Measurements from ENCODE around the gene GMDS. TPM values are rescaled to one million over a fixed set of nuclear protein-coding genes. Genes with fewer than 3 reads are reported as not detected.

GMDS gene
- total RNA-seq, 3 donors from 2014 or later (not counting 1 experiment from before 2014, with no cell fraction given): 23.6 to 31.0 (median 26.4) TPM

DNA sequence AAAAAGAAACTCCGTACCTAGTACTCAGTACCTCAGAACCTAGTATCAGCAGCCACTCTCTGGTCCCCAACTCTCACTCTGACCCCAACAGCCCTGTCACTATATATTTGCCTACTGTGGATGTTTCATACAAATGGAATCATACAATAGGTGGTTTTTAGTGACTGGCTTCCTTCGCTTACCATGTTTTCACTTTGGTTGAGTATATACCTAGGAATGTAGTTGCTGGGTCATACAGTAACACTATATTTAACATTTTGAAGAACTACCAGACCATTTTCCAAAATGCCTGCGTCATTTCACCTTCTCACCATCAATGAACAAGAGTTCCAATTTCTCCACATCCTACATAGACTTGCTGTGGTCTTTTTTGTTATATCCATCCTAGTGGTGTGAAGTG lies 283.2 kb downstream of the GMDS start:
- H3K4me1 Mint-ChIP-seq: peaks cover 4 to 25% of the 10 kb centered on the region in 2 donors
- H3K9me3 Mint-ChIP-seq: no peaks in the 10 kb centered on the region
- TF ChIP-seq CTCF (IDR thresholded peaks at IDR 0.05): no peak
- H3K36me3 ChIP-seq (ENCODE audit: control insufficient read depth, insufficient read depth, low read length): no peaks in the 10 kb centered on the region
- no peaks in the 10 kb centered on the region for H3K27me3 ChIP-seq (ENCODE audit: control insufficient read depth, insufficient read depth, low read length)
- H3K27ac Mint-ChIP-seq: no peak overlapping the region
- 83% methylated on average over 2 of the region's 3 CpGs for WGBS (ENCODE audit: insufficient coverage)
- H3K27ac ChIP-seq (ENCODE audit: low read length): no peak overlapping the region
- no peak overlapping the region for H3K4me3 ChIP-seq (ENCODE audit: low read length)
- no peaks in the 10 kb centered on the region for H3K9me3 ChIP-seq (ENCODE audit: control insufficient read depth, insufficient read depth, low read length)
- intact Hi-C loops (cut with micrococcal nuclease): no loop called here
- no peaks in the 10 kb centered on the region for H3K27me3 Mint-ChIP-seq (ENCODE audit: low read depth in 2 of 2)
- peaks cover 4% of the 10 kb centered on the region for H3K4me1 ChIP-seq (ENCODE audit: control insufficient read depth, insufficient read depth, low read length)
- ATAC-seq: no peak
- DNase-seq: no peak
- no peak overlapping the region for H3K4me3 Mint-ChIP-seq
- H3K36me3 Mint-ChIP-seq: no peaks in the 10 kb centered on the region

- no peaks in the 10 kb centered on the region for H3K36me3 Mint-ChIP-seq
- no peaks in the 10 kb centered on the region for H3K27me3 ChIP-seq (ENCODE audit: control insufficient read depth, insufficient read depth, low read length)
- peaks cover 4% of the 10 kb centered on the region for H3K4me1 ChIP-seq (ENCODE audit: control insufficient read depth, insufficient read depth, low read length)
- no peaks in the 10 kb centered on the region for H3K9me3 Mint-ChIP-seq
- H3K4me3 Mint-ChIP-seq: no peak overlapping the region
- 99% methylated on average over 12 of the region's 13 CpGs for WGBS (ENCODE audit: insufficient coverage)
- no peak overlapping the region for H3K27ac Mint-ChIP-seq
- no peaks in the 10 kb centered on the region for H3K9me3 ChIP-seq (ENCODE audit: control insufficient read depth, insufficient read depth, low read length)
- TF ChIP-seq CTCF (IDR thresholded peaks at IDR 0.05): no peak
- peaks cover 4 to 18% of the 10 kb centered on the region in 2 donors for H3K4me1 Mint-ChIP-seq
- H3K27me3 Mint-ChIP-seq (ENCODE audit: low read depth in 2 of 2): no peaks in the 10 kb centered on the region
- H3K27ac ChIP-seq (ENCODE audit: low read length): no peak overlapping the region
- H3K4me3 ChIP-seq (ENCODE audit: low read length): no peak overlapping the region
- intact Hi-C loops (cut with micrococcal nuclease): no loop called here
- DNase-seq (no peak), ATAC-seq (no peak)
- H3K36me3 ChIP-seq (ENCODE audit: control insufficient read depth, insufficient read depth, low read length): no peaks in the 10 kb centered on the region
Observed at GRCh38 chr6:1960486-1961142, 284.8 kb downstream of the GMDS start.

DNA sequence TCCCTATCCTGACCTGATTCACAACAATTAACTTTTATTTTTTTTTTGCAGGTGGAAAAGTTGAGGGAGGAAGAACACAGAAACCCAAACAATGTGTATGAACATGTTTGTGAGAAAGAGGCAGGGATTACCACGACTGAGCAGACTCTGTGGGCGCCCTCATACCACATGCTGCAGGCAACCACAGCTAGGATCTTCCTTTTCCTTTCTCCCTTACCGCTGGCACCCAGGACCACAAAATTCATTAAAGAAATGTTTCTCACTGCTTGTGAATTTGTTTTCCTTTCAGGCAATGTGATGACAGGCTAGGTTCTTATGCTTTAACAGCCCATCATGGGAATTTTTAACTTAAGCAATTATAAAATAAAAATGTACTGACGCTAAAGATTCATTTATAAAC lies 287.1 kb downstream of the GMDS start:
- peaks cover under 1 to 6% of the 10 kb centered on the region in 2 donors for H3K4me1 Mint-ChIP-seq
- H3K27me3 Mint-ChIP-seq (ENCODE audit: low read depth in 2 of 2): no peaks in the 10 kb centered on the region
- intact Hi-C loops (cut with micrococcal nuclease): no loop called here
- ATAC-seq (no peak), DNase-seq (no peak)
- H3K9me3 ChIP-seq (ENCODE audit: control insufficient read depth, insufficient read depth, low read length): no peaks in the 10 kb centered on the region
- no peak overlapping the region for H3K27ac Mint-ChIP-seq
- no peaks in the 10 kb centered on the region for H3K27me3 ChIP-seq (ENCODE audit: control insufficient read depth, insufficient read depth, low read length)
- H3K27ac ChIP-seq (ENCODE audit: low read length): no peak overlapping the region
- TF ChIP-seq CTCF (IDR thresholded peaks at IDR 0.05): no peak
- no peaks in the 10 kb centered on the region for H3K9me3 Mint-ChIP-seq
- no peaks in the 10 kb centered on the region for H3K36me3 Mint-ChIP-seq
- 18% methylated on average over 3 of the region's 4 CpGs for WGBS (ENCODE audit: insufficient coverage)
- H3K4me3 Mint-ChIP-seq: no peak overlapping the region
- no peak overlapping the region for H3K4me3 ChIP-seq (ENCODE audit: low read length)
- H3K36me3 ChIP-seq (ENCODE audit: control insufficient read depth, insufficient read depth, low read length): no peaks in the 10 kb centered on the region
- H3K4me1 ChIP-seq (ENCODE audit: control insufficient read depth, insufficient read depth, low read length): no peaks in the 10 kb centered on the region

DNA sequence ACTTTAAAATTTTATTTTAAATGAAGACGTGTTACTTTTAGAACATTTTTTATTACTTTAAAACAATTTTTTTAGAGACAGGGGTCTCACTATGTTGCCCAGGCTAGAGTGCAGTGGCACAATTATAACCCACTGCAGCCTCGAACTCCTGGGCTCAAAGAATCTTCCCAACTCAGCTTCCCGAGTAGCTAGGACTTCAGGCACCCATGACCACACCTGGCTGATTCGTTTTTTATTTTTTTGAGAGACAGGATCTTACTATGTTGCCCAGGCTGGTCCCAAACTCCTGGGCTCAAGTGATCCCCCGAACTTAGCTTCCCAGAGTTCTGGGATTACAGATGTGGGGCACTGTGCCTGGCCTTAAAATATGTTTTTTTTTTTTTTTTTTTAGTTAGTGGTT lies 287.7 kb downstream of the GMDS start:
- no peak overlapping the region for H3K27ac Mint-ChIP-seq
- no peaks in the 10 kb centered on the region for H3K9me3 Mint-ChIP-seq
- Histone ChIP-seq H3K4me1 (ENCODE audit: control insufficient read depth, insufficient read depth, low read length) (no peaks in the 10 kb centered on the region), H3K36me3 (ENCODE audit: control insufficient read depth, insufficient read depth, low read length) (no peaks in the 10 kb centered on the region), H3K9me3 (ENCODE audit: control insufficient read depth, insufficient read depth, low read length) (no peaks in the 10 kb centered on the region), H3K27ac (ENCODE audit: low read length) (no peak overlapping the region), H3K4me3 (ENCODE audit: low read length) (no peak overlapping the region), H3K27me3 (ENCODE audit: control insufficient read depth, insufficient read depth, low read length) (no peaks in the 10 kb centered on the region)
- DNase-seq: no peak
- no peaks in the 10 kb centered on the region for H3K27me3 Mint-ChIP-seq (ENCODE audit: low read depth in 2 of 2)
- no peak for ATAC-seq
- WGBS (ENCODE audit: insufficient coverage): 93% methylated on average over 4 of the region's 5 CpGs
- no peak for TF ChIP-seq CTCF (IDR thresholded peaks at IDR 0.05)
- H3K4me1 Mint-ChIP-seq: peaks cover 0 to 5% of the 10 kb centered on the region in 2 donors
- no peaks in the 10 kb centered on the region for H3K36me3 Mint-ChIP-seq
- intact Hi-C loops (cut with micrococcal nuclease): no loop called here
- no peak overlapping the region for H3K4me3 Mint-ChIP-seq
